GM12878 (cell line): ENCODE results near the gene MRPL28. TPM values are rescaled to one million over a fixed set of nuclear protein-coding genes. Genes with fewer than 3 reads are reported as not detected.
A peak's percentile ranks its signal among the peaks of the same experiment; 100 is the strongest.

Experiments
- ASH2L ChIP-seq: fragments of 300-600, 200-600 bp; sonication (generic); IDR thresholded peaks from 2 replicates; pipeline ENCODE4 v1.6.1; 2017; ENCODE audit warnings: low read depth, mild to moderate bottlenecking, borderline replicate concordance
- HDGF ChIP-seq: fragments of 450-650 bp; IDR thresholded peaks from 2 replicates; pipeline ENCODE4 v1.6.1; 2016; ENCODE audit warnings: antibody characterized with exemption
- IKZF1 ChIP-seq: fragments of 450-650 bp; conservative IDR thresholded peaks from 2 replicates; pipeline ENCODE4 v1.6.1; 2017; ENCODE audit warnings: antibody characterized with exemption, mild to moderate bottlenecking
- IRF4 ChIP-seq: IDR thresholded peaks from 2 replicates; pipeline ENCODE4 v1.6.1; 2011; ENCODE audit warnings: low read depth, low read length
- MTA2 ChIP-seq: fragments of 450-650 bp; IDR thresholded peaks from 2 replicates; pipeline ENCODE4 v1.6.1; 2016; ENCODE audit warnings: low read depth, mild to moderate bottlenecking, moderate library complexity
- NR2C2 ChIP-seq: IDR thresholded peaks from 2 replicates; pipeline ENCODE4 v1.6.1; 2011; ENCODE audit warnings: borderline replicate concordance, low read depth; ENCODE audit not compliant: control insufficient read depth, insufficient read length
- NRF1 ChIP-seq: conservative IDR thresholded peaks from 2 replicates; pipeline ENCODE4 v1.6.1; 2011; ENCODE audit warnings: mild to moderate bottlenecking, low read depth, low read length, improper control_type of control experiment
- PAX8 ChIP-seq: fragments of 450-650 bp; IDR thresholded peaks from 2 replicates; pipeline ENCODE4 v1.6.1; 2017; ENCODE audit warnings: mild to moderate bottlenecking, moderate library complexity
- POLR2A ChIP-seq: IDR thresholded peaks from 2 replicates; pipeline ENCODE4 v1.6.1; 2011; ENCODE audit warnings: low read depth, mild to moderate bottlenecking, low read length
- RAD21 ChIP-seq: IDR thresholded peaks from 2 replicates; pipeline ENCODE4 v1.6.1; 2011; ENCODE audit warnings: mild to moderate bottlenecking, low read depth, low read length, moderate library complexity; ENCODE audit not compliant: insufficient read depth
- RFX5 ChIP-seq: IDR thresholded peaks from 2 replicates; pipeline ENCODE4 v1.6.1; 2011; ENCODE audit warnings: low read depth, low read length, improper control_type of control experiment
- RUNX3 ChIP-seq: IDR thresholded peaks from 2 replicates; pipeline ENCODE4 v1.6.1; 2012; ENCODE audit warnings: low read length, inconsistent platforms
- SIX5 ChIP-seq: IDR thresholded peaks from 2 replicates; pipeline ENCODE4 v1.6.1; 2011; ENCODE audit warnings: mild to moderate bottlenecking, low read depth, low read length, moderate library complexity; ENCODE audit not compliant: severe bottlenecking
- SPI1 ChIP-seq: IDR thresholded peaks from 2 replicates; pipeline ENCODE4 v1.6.1; 2011; ENCODE audit warnings: low read depth, mild to moderate bottlenecking, low read length, moderate library complexity, borderline replicate concordance; ENCODE audit not compliant: insufficient read depth
- polyA plus RNA-seq, 11 experiments: library from polyadenylated mRNA; depleted of rRNA in 4 of 11; unstranded in 6 of 11; stranded (reverse) in 5 of 11; fragments of >200 nt; fragmentation: Nextera tagmentation in 4 of 11; fragmentation: Illumina TruSeq in 1 of 11; extraction: Ambion mirVana in 4 of 11; extraction: Trizol in 1 of 11; gene quantifications; 1 replicate in 1 of 11; 2 replicates in 10 of 11; pipeline versions ENCODE4 v1.2.1 to v1.2.3, GENCODE V29; 2011 to 2016; ENCODE audit warnings: inconsistent platforms in 2 of 11, missing spikeins in 2 of 11, low read depth in 1 of 11
- total RNA-seq, 4 experiments: library from RNA; depleted of rRNA in 3 of 4; stranded (reverse); fragments of >200 nt in 3 of 4; fragmentation: Illumina TruSeq in 1 of 4; extraction: Trizol in 1 of 4; gene quantifications; 2 replicates each; pipeline versions ENCODE4 v1.2.1 to v1.2.3, GENCODE V29; 2013 to 2021
- TF ChIP-seq, protein P1 (sequence below): fragments of 450-650 bp; IDR thresholded peaks from 2 replicates; pipeline ENCODE4 v1.6.1; 2016; ENCODE audit warnings: mild to moderate bottlenecking
- TF ChIP-seq, protein P2 (sequence below): fragments of 450-650 bp; IDR thresholded peaks from 2 replicates; pipeline ENCODE4 v1.6.1; 2017; ENCODE audit warnings: antibody characterized with exemption, mild to moderate bottlenecking, moderate library complexity
- TF ChIP-seq, protein P3 (sequence below): IDR thresholded peaks from 2 replicates; pipeline ENCODE4 v1.6.1; 2011; ENCODE audit warnings: borderline replicate concordance, low read depth, mild to moderate bottlenecking, moderate library complexity, mixed read lengths, low read length; ENCODE audit not compliant: insufficient read depth; ENCODE audit errors: extremely low read length
- TF ChIP-seq, protein P4 (sequence below): fragments of 150-350 bp; IDR thresholded peaks from 2 replicates; pipeline ENCODE4 v1.6.1; 2014; ENCODE audit warnings: mild to moderate bottlenecking, low read depth, low read length

The MRPL28 gene
- total and polyA plus RNA-seq, 10 of the 15 experiments (the other 5 are each of a cell fraction or from before 2014, with no cell fraction given), result 1.6 to 185 (median 110) TPM

DNA sequence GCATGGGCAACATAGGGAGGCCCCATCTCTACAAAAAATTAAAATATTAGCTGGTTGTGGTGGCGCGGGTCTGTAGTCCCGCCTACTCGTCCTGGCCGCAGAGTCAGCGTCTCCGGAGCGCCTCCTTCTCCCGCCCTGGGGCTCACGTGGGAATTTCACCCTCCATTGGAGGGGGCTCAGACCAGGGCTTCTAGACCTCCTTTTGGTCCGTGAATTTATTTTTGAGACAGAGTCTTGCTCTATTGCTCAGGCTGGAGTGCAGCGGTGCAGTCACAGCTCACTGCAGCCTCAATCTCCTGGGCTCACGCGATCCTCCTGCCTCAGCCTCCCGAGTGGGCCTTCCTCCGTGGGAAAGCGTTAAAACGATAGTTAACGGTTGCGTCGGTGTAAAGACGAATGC lies 26.3 kb upstream of the MRPL28 start (continued):
- TF ChIP-seq RUNX3, result peak; percentile 61
- TF ChIP-seq PAX8, result no peak
- no peak for TF ChIP-seq NR2C2
- no peak for TF ChIP-seq RFX5
- TF ChIP-seq IRF4, result no peak
- no peak for TF ChIP-seq SPI1
- no peak for TF ChIP-seq SIX5
- TF ChIP-seq RAD21, result no peak
- TF ChIP-seq, protein P1, sequence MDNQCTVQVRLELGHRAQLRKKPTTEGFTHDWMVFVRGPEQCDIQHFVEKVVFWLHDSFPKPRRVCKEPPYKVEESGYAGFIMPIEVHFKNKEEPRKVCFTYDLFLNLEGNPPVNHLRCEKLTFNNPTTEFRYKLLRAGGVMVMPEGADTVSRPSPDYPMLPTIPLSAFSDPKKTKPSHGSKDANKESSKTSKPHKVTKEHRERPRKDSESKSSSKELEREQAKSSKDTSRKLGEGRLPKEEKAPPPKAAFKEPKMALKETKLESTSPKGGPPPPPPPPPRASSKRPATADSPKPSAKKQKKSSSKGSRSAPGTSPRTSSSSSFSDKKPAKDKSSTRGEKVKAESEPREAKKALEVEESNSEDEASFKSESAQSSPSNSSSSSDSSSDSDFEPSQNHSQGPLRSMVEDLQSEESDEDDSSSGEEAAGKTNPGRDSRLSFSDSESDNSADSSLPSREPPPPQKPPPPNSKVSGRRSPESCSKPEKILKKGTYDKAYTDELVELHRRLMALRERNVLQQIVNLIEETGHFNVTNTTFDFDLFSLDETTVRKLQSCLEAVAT, result no peak
- 0 out of 2 replicates have a peak, but pooled peaks have one; percentile 4 for TF ChIP-seq IKZF1
- TF ChIP-seq, protein P2, sequence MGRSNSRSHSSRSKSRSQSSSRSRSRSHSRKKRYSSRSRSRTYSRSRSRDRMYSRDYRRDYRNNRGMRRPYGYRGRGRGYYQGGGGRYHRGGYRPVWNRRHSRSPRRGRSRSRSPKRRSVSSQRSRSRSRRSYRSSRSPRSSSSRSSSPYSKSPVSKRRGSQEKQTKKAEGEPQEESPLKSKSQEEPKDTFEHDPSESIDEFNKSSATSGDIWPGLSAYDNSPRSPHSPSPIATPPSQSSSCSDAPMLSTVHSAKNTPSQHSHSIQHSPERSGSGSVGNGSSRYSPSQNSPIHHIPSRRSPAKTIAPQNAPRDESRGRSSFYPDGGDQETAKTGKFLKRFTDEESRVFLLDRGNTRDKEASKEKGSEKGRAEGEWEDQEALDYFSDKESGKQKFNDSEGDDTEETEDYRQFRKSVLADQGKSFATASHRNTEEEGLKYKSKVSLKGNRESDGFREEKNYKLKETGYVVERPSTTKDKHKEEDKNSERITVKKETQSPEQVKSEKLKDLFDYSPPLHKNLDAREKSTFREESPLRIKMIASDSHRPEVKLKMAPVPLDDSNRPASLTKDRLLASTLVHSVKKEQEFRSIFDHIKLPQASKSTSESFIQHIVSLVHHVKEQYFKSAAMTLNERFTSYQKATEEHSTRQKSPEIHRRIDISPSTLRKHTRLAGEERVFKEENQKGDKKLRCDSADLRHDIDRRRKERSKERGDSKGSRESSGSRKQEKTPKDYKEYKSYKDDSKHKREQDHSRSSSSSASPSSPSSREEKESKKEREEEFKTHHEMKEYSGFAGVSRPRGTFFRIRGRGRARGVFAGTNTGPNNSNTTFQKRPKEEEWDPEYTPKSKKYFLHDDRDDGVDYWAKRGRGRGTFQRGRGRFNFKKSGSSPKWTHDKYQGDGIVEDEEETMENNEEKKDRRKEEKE, result no peak
- no peak for TF ChIP-seq POLR2A
- TF ChIP-seq, protein P3, sequence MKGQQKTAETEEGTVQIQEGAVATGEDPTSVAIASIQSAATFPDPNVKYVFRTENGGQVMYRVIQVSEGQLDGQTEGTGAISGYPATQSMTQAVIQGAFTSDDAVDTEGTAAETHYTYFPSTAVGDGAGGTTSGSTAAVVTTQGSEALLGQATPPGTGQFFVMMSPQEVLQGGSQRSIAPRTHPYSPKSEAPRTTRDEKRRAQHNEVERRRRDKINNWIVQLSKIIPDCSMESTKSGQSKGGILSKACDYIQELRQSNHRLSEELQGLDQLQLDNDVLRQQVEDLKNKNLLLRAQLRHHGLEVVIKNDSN, result peak; percentile 15
- no peak for TF ChIP-seq NRF1
- peak; percentile 27; the same call in 1 of the 2 replicates for TF ChIP-seq MTA2
- no peak for TF ChIP-seq ASH2L
- TF ChIP-seq, protein P4, sequence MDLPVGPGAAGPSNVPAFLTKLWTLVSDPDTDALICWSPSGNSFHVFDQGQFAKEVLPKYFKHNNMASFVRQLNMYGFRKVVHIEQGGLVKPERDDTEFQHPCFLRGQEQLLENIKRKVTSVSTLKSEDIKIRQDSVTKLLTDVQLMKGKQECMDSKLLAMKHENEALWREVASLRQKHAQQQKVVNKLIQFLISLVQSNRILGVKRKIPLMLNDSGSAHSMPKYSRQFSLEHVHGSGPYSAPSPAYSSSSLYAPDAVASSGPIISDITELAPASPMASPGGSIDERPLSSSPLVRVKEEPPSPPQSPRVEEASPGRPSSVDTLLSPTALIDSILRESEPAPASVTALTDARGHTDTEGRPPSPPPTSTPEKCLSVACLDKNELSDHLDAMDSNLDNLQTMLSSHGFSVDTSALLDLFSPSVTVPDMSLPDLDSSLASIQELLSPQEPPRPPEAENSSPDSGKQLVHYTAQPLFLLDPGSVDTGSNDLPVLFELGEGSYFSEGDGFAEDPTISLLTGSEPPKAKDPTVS, result no peak
- TF ChIP-seq HDGF, result no peak
- TF ChIP-seq, all 136 proteins: peak for 10
